HCT116 (cell line): ENCODE measurements around the gene SETD3. TPM values are rescaled to one million over a fixed set of nuclear protein-coding genes. Genes with fewer than 3 reads are reported as not detected.

Experiments used
- ATAC-seq: fragments of 200-7000 bp; cut with Tn5 transposase; 2 replicates; pipeline ENCODE4 v1.9.1; 2020; ENCODE audit warnings: mild to moderate bottlenecking, moderate library complexity
- BruUV-seq: library from RNA; stranded (reverse); fragments of 400-500 nt; replicated peaks from 2 replicates; lab custom pipeline; 2021; lab: Mats Ljungman, UMichigan
- CTCF ChIA-PET: fragments of 300-600 bp; sonication (Branson Sonifier 250); formaldehyde crosslinking; loops from one replicate; lab custom pipeline; 2021; ENCODE audit warnings: antibody characterized with exemption; lab: Charles Lee
- POLR2A ChIA-PET: fragments of 300-600, 350-600 bp; sonication (Branson Sonifier 250); formaldehyde crosslinking; loops from one replicate; lab custom pipeline; 2021; ENCODE audit warnings: antibody characterized with exemption; lab: Charles Lee
- RAD21 ChIA-PET, 2 experiments: fragments of 300-600 bp; sonication (Branson Sonifier 250); formaldehyde crosslinking; loops; one replicate each; lab custom pipeline; 2023; ENCODE audit warnings: low total read pairs in 2 of 2; ENCODE audit not compliant: uncharacterized antibody in 2 of 2, unreplicated experiment in 2 of 2, low non-redundant PET in 1 of 2; lab: Charles Lee
- DNase-seq: peaks from one replicate; pipeline ENCODE4 v3.0.0-alpha.2; 2010; ENCODE audit warnings: low read depth, low spot score
- H2AFZ ChIP-seq: fragments of 200-600 bp; shearing (Covaris generic), sonication (generic); 2 replicates; pipeline ENCODE4 v1.6.1; 2017; ENCODE audit warnings: low read depth, mixed run types, mixed read lengths, antibody characterized with exemption, low read length; ENCODE audit not compliant: poor library complexity, severe bottlenecking
- H3K27ac ChIP-seq: 2 replicates; pipeline ENCODE4 v1.5.1; 2012; ENCODE audit warnings: low read depth, low read length
- H3K27me3 ChIP-seq: fragments of 200-600 bp; sonication (generic); 2 replicates; pipeline ENCODE4 v1.6.1; 2016; ENCODE audit warnings: mixed run types, low read length, mixed read lengths; ENCODE audit not compliant: insufficient read depth
- H3K36me3 ChIP-seq, 2 experiments: fragments of 200-500 bp in 1 of 2; fragments of 200-600 bp in 1 of 2; sonication (Bioruptor generic) in 1 of 2; sonication (generic) in 1 of 2; 2 replicates each; pipeline versions ENCODE4 v1.5.1 to v1.6.1; 2014 to 2016; ENCODE audit warnings: low read length in 2 of 2, inconsistent platforms in 1 of 2, mixed read lengths in 1 of 2, mixed run types in 1 of 2; ENCODE audit not compliant: insufficient read depth in 2 of 2, control insufficient read depth in 1 of 2
- H3K4me1 ChIP-seq, 2 experiments: fragments of 200-600 bp in 1 of 2; sonication (generic) in 1 of 2; 2 replicates each; pipeline versions ENCODE4 v1.5.1 to v1.6.1; 2012 to 2017; ENCODE audit warnings: low read length in 2 of 2, inconsistent platforms in 1 of 2, mild to moderate bottlenecking in 1 of 2, mixed read lengths in 1 of 2, mixed run types in 1 of 2, moderate library complexity in 1 of 2; ENCODE audit not compliant: insufficient read depth in 2 of 2, control insufficient read depth in 1 of 2
- H3K4me2 ChIP-seq: fragments of 200-600 bp; sonication (generic); 2 replicates; pipeline ENCODE4 v1.6.1; 2017; ENCODE audit warnings: mixed run types, low read length, mixed read lengths
- H3K4me3 ChIP-seq, 2 experiments: fragments of 200-600 bp in 1 of 2; sonication (generic) in 1 of 2; replicated peaks in 1 of 2; 2 replicates each; pipeline ENCODE4 v1.5.1; 2011 to 2016; ENCODE audit warnings: low read length in 2 of 2, control low read depth in 1 of 2, low read depth in 1 of 2, mild to moderate bottlenecking in 1 of 2, mixed read lengths in 1 of 2, mixed run types in 1 of 2
- H3K79me2 ChIP-seq: fragments of 200-600 bp; sonication (generic); 2 replicates; pipeline ENCODE4 v1.6.1; 2017; ENCODE audit warnings: mild to moderate bottlenecking, mixed run types, low read length, moderate library complexity, mixed read lengths; ENCODE audit not compliant: insufficient read depth
- H3K9ac ChIP-seq: fragments of 200-600 bp; sonication (generic); 2 replicates; pipeline ENCODE4 v1.6.1; 2016; ENCODE audit warnings: low read length, mixed read lengths
- H3K9me2 ChIP-seq: fragments of 200-600 bp; sonication (generic), shearing (Covaris generic); 2 replicates; pipeline ENCODE4 v1.6.1; 2017; ENCODE audit warnings: mixed run types, mild to moderate bottlenecking, moderate library complexity; ENCODE audit not compliant: insufficient read depth
- H3K9me3 ChIP-seq, 2 experiments: fragments of 200-500 bp in 1 of 2; fragments of 200-600 bp in 1 of 2; sonication (Bioruptor generic) in 1 of 2; sonication (generic) in 1 of 2; 2 replicates each; pipeline ENCODE4 v1.6.1; 2014 to 2017; ENCODE audit warnings: low read length in 2 of 2, mixed read lengths in 2 of 2, inconsistent platforms in 1 of 2, low read depth in 1 of 2, mild to moderate bottlenecking in 1 of 2, mixed run types in 1 of 2, moderate library complexity in 1 of 2; ENCODE audit not compliant: control insufficient read depth in 1 of 2, insufficient read depth in 1 of 2
- H4K20me1 ChIP-seq: fragments of 200-600 bp; sonication (generic), shearing (Covaris generic); 2 replicates; pipeline ENCODE4 v1.6.1; 2017; ENCODE audit warnings: mixed run types, mild to moderate bottlenecking, moderate library complexity; ENCODE audit not compliant: insufficient read depth
- CBX3 ChIP-seq: IDR thresholded peaks from 2 replicates; pipeline ENCODE4 v1.6.1; 2012; ENCODE audit warnings: low read depth
- CEBPB ChIP-seq: IDR thresholded peaks from 2 replicates; pipeline ENCODE4 v1.6.1; 2012; ENCODE audit warnings: low read depth
- EGR1 ChIP-seq: IDR thresholded peaks from 2 replicates; pipeline ENCODE4 v1.6.1; 2012; ENCODE audit warnings: low read depth
- ELF1 ChIP-seq: IDR thresholded peaks from 2 replicates; pipeline ENCODE4 v1.6.1; 2012; ENCODE audit warnings: low read depth, borderline replicate concordance
- EZH2phosphoT487 ChIP-seq: fragments of 200-600 bp; IDR thresholded peaks from 2 replicates; pipeline ENCODE4 v1.6.1; 2018; ENCODE audit warnings: antibody characterized with exemption, borderline replicate concordance
- FOSL1 ChIP-seq: IDR thresholded peaks from 2 replicates; pipeline ENCODE4 v1.6.1; 2012; ENCODE audit warnings: low read depth
- MAX ChIP-seq: IDR thresholded peaks from 2 replicates; pipeline ENCODE4 v1.6.1; 2012
- POLR2AphosphoS5 ChIP-seq: IDR thresholded peaks from 2 replicates; pipeline ENCODE4 v1.6.1; 2011; ENCODE audit warnings: mild to moderate bottlenecking, low read depth, low read length, moderate library complexity
- RAD21 ChIP-seq: IDR thresholded peaks from 2 replicates; pipeline ENCODE4 v1.6.1; 2012; ENCODE audit warnings: low read depth, mild to moderate bottlenecking
- REST ChIP-seq: IDR thresholded peaks from 2 replicates; pipeline ENCODE4 v1.6.1; 2012; ENCODE audit warnings: low read depth
- SIN3A ChIP-seq: IDR thresholded peaks from 2 replicates; pipeline ENCODE4 v1.6.1; 2012; ENCODE audit warnings: low read depth
- SP1 ChIP-seq: IDR thresholded peaks from 2 replicates; pipeline ENCODE4 v1.6.1; 2012; ENCODE audit warnings: low read depth
- TCF7L2 ChIP-seq: IDR thresholded peaks from 2 replicates; pipeline ENCODE4 v1.7.0; 2011; ENCODE audit warnings: borderline replicate concordance, inconsistent platforms; ENCODE audit not compliant: insufficient read depth, insufficient read length; ENCODE audit errors: extremely low read depth
- YY1 ChIP-seq: IDR thresholded peaks from 2 replicates; pipeline ENCODE4 v1.6.1; 2011; ENCODE audit warnings: low read length, low read depth, moderate library complexity, mild to moderate bottlenecking; ENCODE audit not compliant: insufficient replicate concordance; ENCODE audit errors: extremely low read depth
- ZNF274 ChIP-seq: fragments of 200-500 bp; sonication (Bioruptor generic); IDR thresholded peaks from 2 replicates; pipeline ENCODE4 v1.6.1; 2014; ENCODE audit warnings: mild to moderate bottlenecking, low read depth, low read length, inconsistent platforms
- intact Hi-C: fragments of 100-400 bp; cut with micrococcal nuclease; formaldehyde crosslinking; loops from 2 replicates; pipeline ENCODE4 v1.10.0; 2022
- total RNA-seq: library from RNA; stranded (reverse); gene quantifications from one replicate; pipeline ENCODE4 v1.2.1, GENCODE V29; 2021; ENCODE audit not compliant: unreplicated experiment

SETD3 gene
- total RNA-seq, 1 experiment from 2014 or later: 46.6 TPM

GRCh38 chr14:99391671-99392070, 89.0 kb downstream of the SETD3 start:
- ChIA-PET CTCF (interaction anchor here (1.3 to 4.3 kb wide), 4 partner anchors 11 to 72 kb away, joined by 4 to 53 read pairs (median 42); no protein-coding TSS in a partner anchor), POLR2A (no interaction called here), RAD21 (no interaction called here)
- no peaks in the 10 kb centered on the region for H3K36me3 ChIP-seq
- no peaks in the 10 kb centered on the region for H3K27me3 ChIP-seq
- DNase-seq: no peak
- no peak overlapping the region for H3K4me2 ChIP-seq
- no peak overlapping the region for H3K27ac ChIP-seq
- intact Hi-C loops: loop anchor here (2.0 to 5.0 kb wide), 2 partner anchors 23 to 496 kb away; no protein-coding TSS in a partner anchor
- H3K79me2 ChIP-seq: no peaks in the 10 kb centered on the region
- no peak overlapping the region for H2AFZ ChIP-seq
- H3K4me3 ChIP-seq: no peak overlapping the region
- no peaks in the 10 kb centered on the region for H3K9me2 ChIP-seq
- peaks cover 0 to 11% of the 10 kb centered on the region in 2 experiments; a peak in 2 of 4 replicates for H3K4me1 ChIP-seq
- TF ChIP-seq YY1: no peak
- no peak for TF ChIP-seq RAD21
- no peak for TF ChIP-seq POLR2AphosphoS5
- no peak for TF ChIP-seq TCF7L2
- no peaks in the 10 kb centered on the region for H3K9me3 ChIP-seq
- no peaks in the 10 kb centered on the region for H4K20me1 ChIP-seq
- no peak for ATAC-seq
- no peak overlapping the region for H3K9ac ChIP-seq
- no TSS peak for BruUV-seq

GRCh38 chr14:99389174-99389826, 91.4 kb downstream of the SETD3 start:
- POLR2A ChIA-PET: no interaction called here
- Histone ChIP-seq H3K4me2 (peak overlapping the region; percentile 56), H3K4me3 (no peak overlapping the region), H3K36me3 (no peaks in the 10 kb centered on the region), H3K9me2 (no peaks in the 10 kb centered on the region), H4K20me1 (no peaks in the 10 kb centered on the region), H3K9ac (no peak overlapping the region), H3K79me2 (no peaks in the 10 kb centered on the region), H2AFZ (no peak overlapping the region), H3K27me3 (0 out of 2 replicates have a peak, but pooled peaks cover 3% of the 10 kb centered on the region), H3K4me1 (peaks cover 0 to 5% of the 10 kb centered on the region in 2 experiments; a peak in 1 of 4 replicates), H3K27ac (no peak overlapping the region), H3K9me3 (no peaks in the 10 kb centered on the region)
- intact Hi-C loops: no loop called here
- BruUV-seq: no TSS peak
- CTCF ChIA-PET: interaction anchor here (0.6 to 4.3 kb wide), 15 partner anchors 9 to 91 kb away, joined by 3 to 53 read pairs (median 5); partner anchors contain the start of gene SETD3
- RAD21 ChIA-PET: interaction anchor here (0.7 to 1.0 kb wide), 3 partner anchors 20 to 115 kb away, joined by 3 to 4 read pairs (median 3); no protein-coding TSS in a partner anchor
- ATAC-seq: peak; percentile 90
- DNase-seq: peak; percentile 16
- TF ChIP-seq RAD21: peak; percentile 71
- TF ChIP-seq POLR2AphosphoS5: no peak
- TF ChIP-seq FOSL1: no peak
- TF ChIP-seq REST: no peak
- no peak for TF ChIP-seq ZNF274
- no peak for TF ChIP-seq CBX3
- TF ChIP-seq TCF7L2: no peak
- TF ChIP-seq EZH2phosphoT487: no peak
- TF ChIP-seq EGR1: no peak
- TF ChIP-seq ELF1: no peak
- no peak for TF ChIP-seq SIN3A
- TF ChIP-seq CEBPB: no peak
- TF ChIP-seq SP1: no peak
- no peak for TF ChIP-seq MAX
